Measurements from ENCODE around the gene EDN3.

GRCh38 chr20:59326188-59326587 lies 25.8 kb downstream of the EDN3 start:
- TF ChIP-seq CTCF (IDR thresholded peaks at IDR 0.05; ENCODE audit: low read depth, low read length) (no peak), POLR2A (IDR thresholded peaks at IDR 0.05; ENCODE audit: extremely low read depth, insufficient read length) (no peak)

All from NB4 (cell line).